HepG2 (cell line): ENCODE data around the gene RAB3D. TPM values are rescaled to one million over a fixed set of nuclear protein-coding genes. Genes with fewer than 3 reads are reported as not detected.

Source experiments
- ARNTL ChIP-seq: sonication (generic); formaldehyde crosslinking; IDR thresholded peaks from 2 replicates; pipeline ENCODE4 v1.4.0; 2020; ENCODE audit warnings: mild to moderate bottlenecking, missing genetic modification reagents
- CBFB ChIP-seq: sonication (generic); formaldehyde crosslinking; IDR thresholded peaks from 2 replicates; pipeline ENCODE4 v1.4.0; 2020; ENCODE audit warnings: missing genetic modification reagents
- GATAD2A ChIP-seq: IDR thresholded peaks from 2 replicates; pipeline ENCODE4 v1.6.1; 2016
- KDM2A ChIP-seq: sonication (generic); formaldehyde crosslinking; IDR thresholded peaks from 2 replicates; pipeline ENCODE4 v1.4.0; 2020; ENCODE audit warnings: low read depth, missing genetic modification reagents, borderline replicate concordance
- NCOA2 ChIP-seq: sonication (generic); formaldehyde crosslinking; IDR thresholded peaks from 2 replicates; pipeline ENCODE4 v1.8.0; 2022; ENCODE audit warnings: inconsistent platforms
- NFRKB ChIP-seq: fragments of 450-650 bp; IDR thresholded peaks from 2 replicates; pipeline ENCODE4 v1.6.1; 2017
- REL ChIP-seq: sonication (generic); formaldehyde crosslinking; conservative IDR thresholded peaks from 2 replicates; pipeline ENCODE4 v1.8.0; 2022; ENCODE audit warnings: mild to moderate bottlenecking, missing genetic modification reagents, moderate library complexity
- RFX3 ChIP-seq: IDR thresholded peaks from 2 replicates; pipeline ENCODE4 v1.6.1; 2016; ENCODE audit warnings: missing biosample characterization, missing genetic modification reagents
- SIN3A ChIP-seq: IDR thresholded peaks from 2 replicates; pipeline ENCODE4 v1.6.1; 2011; ENCODE audit warnings: low read depth, mild to moderate bottlenecking, control low read depth, low read length, borderline replicate concordance
- SP1 ChIP-seq, 2 experiments: fragments of 450-650 bp in 1 of 2; sonication (generic) in 1 of 2; formaldehyde crosslinking in 1 of 2; IDR thresholded peaks; 2 replicates each; pipeline versions ENCODE4 v1.4.0 to v1.6.1; 2016 to 2020; ENCODE audit warnings: missing genetic modification reagents in 1 of 2
- TOPORS ChIP-seq: sonication (generic); formaldehyde crosslinking; IDR thresholded peaks from 2 replicates; pipeline ENCODE4 v1.8.0; 2023; ENCODE audit warnings: mild to moderate bottlenecking, missing genetic modification reagents
- TRIM24 ChIP-seq: sonication (generic); formaldehyde crosslinking; IDR thresholded peaks from 2 replicates; pipeline ENCODE4 v1.8.0; 2022; ENCODE audit warnings: mild to moderate bottlenecking, missing genetic modification reagents
- ZBTB20 ChIP-seq: sonication (generic); formaldehyde crosslinking; IDR thresholded peaks from 2 replicates; pipeline ENCODE4 v1.8.1; 2023; ENCODE audit warnings: missing genetic modification reagents, low read depth, mild to moderate bottlenecking, borderline replicate concordance
- ZFP36L1 ChIP-seq: sonication (generic); formaldehyde crosslinking; IDR thresholded peaks from 2 replicates; pipeline ENCODE4 v1.8.0; 2022; ENCODE audit warnings: mild to moderate bottlenecking, missing genetic modification reagents, moderate library complexity
- ZFY ChIP-seq: sonication (generic); formaldehyde crosslinking; IDR thresholded peaks from 2 replicates; pipeline ENCODE4 v1.4.0; 2020; ENCODE audit warnings: missing genetic modification reagents
- ZNF431 ChIP-seq: sonication (generic); formaldehyde crosslinking; IDR thresholded peaks from 2 replicates; pipeline ENCODE4 v1.9.0; 2022; ENCODE audit warnings: missing genetic modification reagents, low read depth, mild to moderate bottlenecking, borderline replicate concordance
- ZNF562 ChIP-seq: sonication (generic); formaldehyde crosslinking; IDR thresholded peaks from 2 replicates; pipeline ENCODE4 v1.8.0; 2022; ENCODE audit warnings: missing genetic modification reagents, borderline replicate concordance
- ZNF678 ChIP-seq: sonication (generic); formaldehyde crosslinking; IDR thresholded peaks from 2 replicates; pipeline ENCODE4 v1.4.0; 2020; ENCODE audit warnings: mild to moderate bottlenecking, missing genetic modification reagents
- ZNF75D ChIP-seq: sonication (generic); formaldehyde crosslinking; IDR thresholded peaks from 2 replicates; pipeline ENCODE4 v1.8.1; 2023; ENCODE audit warnings: missing genetic modification reagents, mild to moderate bottlenecking, borderline replicate concordance
- ZNF773 ChIP-seq: sonication (generic); formaldehyde crosslinking; IDR thresholded peaks from 2 replicates; pipeline ENCODE4 v1.4.0; 2020; ENCODE audit warnings: missing genetic modification reagents, borderline replicate concordance
- polyA plus RNA-seq, 8 experiments: library from polyadenylated mRNA; depleted of rRNA in 3 of 8; stranded (reverse) in 7 of 8; unstranded in 1 of 8; fragments of >200 nt; fragmentation: Illumina TruSeq in 4 of 8; extraction: Trizol in 4 of 8; gene quantifications; 2 replicates each; pipeline versions ENCODE4 v1.2.1 to v1.2.3, GENCODE V29; 2011 to 2016; ENCODE audit warnings: low read depth in 4 of 8, missing spikeins in 1 of 8, mixed read lengths in 1 of 8; ENCODE audit not compliant: insufficient read depth in 1 of 8
- total RNA-seq, 5 experiments: library from RNA; depleted of rRNA; stranded (reverse); fragments of >200 nt; fragmentation: Illumina TruSeq; extraction: Trizol; gene quantifications; 2 replicates each; pipeline ENCODE4 v1.2.3, GENCODE V29; 2016; ENCODE audit warnings: low read depth in 1 of 5
- TF ChIP-seq, protein P1 (sequence below): sonication (generic); formaldehyde crosslinking; IDR thresholded peaks from 2 replicates; pipeline ENCODE4 v1.5.1; 2020; ENCODE audit warnings: mild to moderate bottlenecking, missing genetic modification reagents, moderate library complexity
- TF ChIP-seq, protein P2 (sequence below): sonication (generic); formaldehyde crosslinking; IDR thresholded peaks from 2 replicates; pipeline ENCODE4 v1.8.1; 2023; ENCODE audit warnings: missing genetic modification reagents, mild to moderate bottlenecking, borderline replicate concordance
- TF ChIP-seq, protein P3 (sequence below): sonication (generic); formaldehyde crosslinking; IDR thresholded peaks from 2 replicates; pipeline ENCODE4 v1.9.0; 2022; ENCODE audit warnings: missing genetic modification reagents, mild to moderate bottlenecking, borderline replicate concordance
- TF ChIP-seq, protein P4 (sequence below): sonication (generic); formaldehyde crosslinking; IDR thresholded peaks from 2 replicates; pipeline ENCODE4 v1.4.0; 2020; ENCODE audit warnings: missing genetic modification reagents, low read depth, mild to moderate bottlenecking, borderline replicate concordance

RAB3D gene
- total and polyA plus RNA-seq, 2 of the 13 experiments (the other 11 are each of a cell fraction or from before 2014, with no cell fraction given) = 2.0 to 16.1 TPM

DNA sequence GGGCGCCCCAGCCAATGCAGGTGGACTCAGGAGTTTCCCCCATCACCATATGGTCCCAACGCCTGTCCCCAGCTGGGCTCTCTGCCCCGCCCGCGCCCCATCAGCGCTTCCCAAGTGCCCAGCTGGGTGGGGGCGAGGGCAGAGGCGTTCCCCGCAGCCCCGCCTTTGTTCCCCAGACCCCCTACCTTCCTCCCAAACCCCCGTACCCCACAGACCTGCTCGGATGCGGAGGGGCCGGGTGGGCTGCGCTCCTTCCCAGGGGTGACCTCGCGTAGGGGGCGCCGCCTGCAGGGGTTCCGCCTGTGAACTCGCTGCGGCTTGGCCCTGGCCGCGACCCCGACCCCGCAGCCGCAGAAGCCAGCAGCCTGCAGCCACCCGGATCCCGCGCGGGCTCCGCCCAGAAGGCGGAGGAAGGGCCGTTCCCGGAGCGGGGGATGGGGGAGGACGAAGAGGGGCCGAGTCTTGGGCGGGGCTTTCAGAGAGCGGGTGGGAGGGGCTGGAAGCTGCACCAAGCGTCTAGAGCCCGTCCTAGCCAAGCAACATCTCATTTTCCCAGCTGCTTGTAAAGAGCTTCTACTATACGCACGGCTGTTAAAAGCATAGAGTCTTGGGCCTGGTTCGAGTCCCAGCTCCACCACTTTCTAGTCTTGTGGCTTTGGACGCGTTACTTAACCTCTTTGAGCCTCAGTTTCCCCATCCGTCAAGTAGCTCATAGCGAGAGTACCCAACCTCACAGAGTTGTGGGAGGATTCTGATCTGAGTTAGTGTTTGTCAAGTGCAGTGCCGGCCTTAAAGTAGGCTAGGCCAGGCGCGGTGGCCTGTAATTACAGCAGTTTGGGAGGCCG is at the start of gene RAB3D (continued):
- no peak for TF ChIP-seq ZBTB20 (CRISPR knock-in tag)
- TF ChIP-seq NCOA2 (CRISPR knock-in tag) = no peak
- TF ChIP-seq KDM2A (CRISPR knock-in tag) = no peak; the same call in 1 of the 2 replicates
- TF ChIP-seq, protein P1, sequence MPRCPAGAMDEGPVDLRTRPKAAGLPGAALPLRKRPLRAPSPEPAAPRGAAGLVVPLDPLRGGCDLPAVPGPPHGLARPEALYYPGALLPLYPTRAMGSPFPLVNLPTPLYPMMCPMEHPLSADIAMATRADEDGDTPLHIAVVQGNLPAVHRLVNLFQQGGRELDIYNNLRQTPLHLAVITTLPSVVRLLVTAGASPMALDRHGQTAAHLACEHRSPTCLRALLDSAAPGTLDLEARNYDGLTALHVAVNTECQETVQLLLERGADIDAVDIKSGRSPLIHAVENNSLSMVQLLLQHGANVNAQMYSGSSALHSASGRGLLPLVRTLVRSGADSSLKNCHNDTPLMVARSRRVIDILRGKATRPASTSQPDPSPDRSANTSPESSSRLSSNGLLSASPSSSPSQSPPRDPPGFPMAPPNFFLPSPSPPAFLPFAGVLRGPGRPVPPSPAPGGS (CRISPR knock-in tag) = no peak
- TF ChIP-seq ZFP36L1 (CRISPR knock-in tag) = no peak
- TF ChIP-seq CBFB (CRISPR knock-in tag) = no peak
- no peak for TF ChIP-seq ZNF75D (CRISPR knock-in tag)
- TF ChIP-seq ZFY (CRISPR knock-in tag) = no peak
- no peak for TF ChIP-seq REL (CRISPR knock-in tag)
- no peak for TF ChIP-seq RFX3 (CRISPR knock-in tag)
- TF ChIP-seq ZNF431 = no peak
- no peak for TF ChIP-seq TRIM24 (CRISPR knock-in tag)
- no peak for TF ChIP-seq GATAD2A (CRISPR knock-in tag)
- TF ChIP-seq ZNF678 = no peak
- TF ChIP-seq, protein P2, sequence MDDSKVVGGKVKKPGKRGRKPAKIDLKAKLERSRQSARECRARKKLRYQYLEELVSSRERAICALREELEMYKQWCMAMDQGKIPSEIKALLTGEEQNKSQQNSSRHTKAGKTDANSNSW (CRISPR knock-in tag) = no peak
- no peak for TF ChIP-seq TOPORS (CRISPR knock-in tag)
- TF ChIP-seq, protein P3, sequence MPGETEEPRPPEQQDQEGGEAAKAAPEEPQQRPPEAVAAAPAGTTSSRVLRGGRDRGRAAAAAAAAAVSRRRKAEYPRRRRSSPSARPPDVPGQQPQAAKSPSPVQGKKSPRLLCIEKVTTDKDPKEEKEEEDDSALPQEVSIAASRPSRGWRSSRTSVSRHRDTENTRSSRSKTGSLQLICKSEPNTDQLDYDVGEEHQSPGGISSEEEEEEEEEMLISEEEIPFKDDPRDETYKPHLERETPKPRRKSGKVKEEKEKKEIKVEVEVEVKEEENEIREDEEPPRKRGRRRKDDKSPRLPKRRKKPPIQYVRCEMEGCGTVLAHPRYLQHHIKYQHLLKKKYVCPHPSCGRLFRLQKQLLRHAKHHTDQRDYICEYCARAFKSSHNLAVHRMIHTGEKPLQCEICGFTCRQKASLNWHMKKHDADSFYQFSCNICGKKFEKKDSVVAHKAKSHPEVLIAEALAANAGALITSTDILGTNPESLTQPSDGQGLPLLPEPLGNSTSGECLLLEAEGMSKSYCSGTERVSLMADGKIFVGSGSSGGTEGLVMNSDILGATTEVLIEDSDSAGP (CRISPR knock-in tag) = no peak; the same call in 1 of the 2 replicates
- TF ChIP-seq, protein P4, sequence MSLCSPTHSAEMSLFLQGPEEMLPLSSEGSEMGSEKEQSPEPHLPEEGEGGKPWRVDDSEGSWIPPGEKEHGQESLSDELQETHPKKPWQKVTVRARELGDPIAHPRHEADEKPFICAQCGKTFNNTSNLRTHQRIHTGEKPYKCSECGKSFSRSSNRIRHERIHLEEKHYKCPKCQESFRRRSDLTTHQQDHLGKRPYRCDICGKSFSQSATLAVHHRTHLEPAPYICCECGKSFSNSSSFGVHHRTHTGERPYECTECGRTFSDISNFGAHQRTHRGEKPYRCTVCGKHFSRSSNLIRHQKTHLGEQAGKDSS (CRISPR knock-in tag) = no peak
- TF ChIP-seq ZNF773 = no peak
- TF ChIP-seq ARNTL (CRISPR knock-in tag) = no peak
- no peak for TF ChIP-seq NFRKB
- TF ChIP-seq SP1 (IDR thresholded peaks at IDR 0.05) = no peak
- TF ChIP-seq SP1 (CRISPR knock-in tag; IDR thresholded peaks at IDR 0.05) = 0 out of 2 replicates have a peak, but pooled peaks have one; percentile 15
- TF ChIP-seq ZNF562 = no peak
- 0 out of 2 replicates have a peak, but pooled peaks have one; percentile 23 for TF ChIP-seq SIN3A
